Myocyte (in vitro differentiated cells): ENCODE results near the gene MALT1. TPM values are rescaled to one million over a fixed set of nuclear protein-coding genes. Genes with fewer than 3 reads are reported as not detected.
A peak's percentile ranks its signal among the peaks of the same experiment; 100 is the strongest.
"Not testable (repeated sequence)": the region's sequence is repeated elsewhere in the genome, so short reads cannot be mapped to it uniquely, and the experiment has no call there.

Experiments used
- DNase-seq: peaks from one replicate; pipeline ENCODE4 v3.0.0-alpha.2; 2012; ENCODE audit warnings: low read depth
- polyA plus RNA-seq: library from polyadenylated mRNA; unstranded; fragments of >200 nt; gene quantifications from one replicate; pipeline ENCODE4 v1.2.1, GENCODE V29; 2012; ENCODE audit warnings: missing spikeins
- total RNA-seq: library from RNA; depleted of rRNA; stranded (reverse); fragments of >200 nt; gene quantifications from 2 replicates; pipeline ENCODE4 v1.2.3, GENCODE V29; 2014

Gene MALT1
- 20.9 and 22.9 TPM in 2 replicates for total RNA-seq
- polyA plus RNA-seq: 5.9 TPM

DNA sequence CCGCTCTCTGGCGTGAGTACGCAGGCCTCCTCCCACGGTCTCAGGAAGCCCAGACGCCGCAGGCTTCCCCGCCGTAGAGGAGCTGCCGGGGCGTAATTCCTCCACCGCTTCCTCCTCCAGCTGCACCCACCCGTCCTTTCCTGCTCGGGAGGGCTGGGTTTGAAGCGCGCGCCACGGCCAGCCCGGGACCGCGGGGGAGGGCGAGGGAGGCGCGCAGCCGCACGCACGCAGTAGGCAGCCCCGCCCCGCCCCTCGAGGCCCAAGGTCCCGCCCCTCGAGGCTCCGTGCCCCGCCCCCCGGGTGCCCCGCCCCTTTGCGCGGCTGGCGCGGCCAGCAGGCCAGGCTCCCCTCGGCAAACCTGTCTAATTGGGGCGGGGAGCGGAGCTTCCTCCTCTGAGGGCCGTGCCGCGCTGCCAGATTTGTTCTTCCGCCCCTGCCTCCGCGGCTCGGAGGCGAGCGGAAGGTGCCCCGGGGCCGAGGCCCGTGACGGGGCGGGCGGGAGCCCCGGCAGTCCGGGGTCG, at the start of gene MALT1:
MALT1 (plus strand) TSS at position 355 of the 521 bp plus-strand sequence. CDS start 179 bp downstream, outside the sequence.
- DNase-seq: peak; percentile 91

DNA sequence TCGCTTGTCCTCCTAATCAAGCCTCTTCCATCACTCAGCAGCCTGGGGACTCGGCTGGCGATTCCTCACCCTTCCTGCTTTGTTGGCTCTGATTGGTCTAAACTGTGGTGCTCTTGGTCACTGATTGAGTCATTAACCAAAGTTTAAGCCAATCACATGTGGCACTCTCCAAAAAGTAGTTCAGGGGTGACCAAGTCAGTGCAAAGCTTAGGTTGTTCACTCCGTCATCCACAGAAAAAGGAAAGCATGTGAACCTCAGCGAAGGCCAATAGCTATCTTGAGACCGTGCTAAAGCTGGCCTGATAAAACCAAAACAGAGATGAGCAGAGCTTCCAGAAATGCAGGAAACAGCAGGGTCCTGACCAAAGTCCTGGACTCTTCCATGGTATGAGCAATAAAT, 47.3 kb upstream of the MALT1 start:
- DNase-seq: no peak

DNA sequence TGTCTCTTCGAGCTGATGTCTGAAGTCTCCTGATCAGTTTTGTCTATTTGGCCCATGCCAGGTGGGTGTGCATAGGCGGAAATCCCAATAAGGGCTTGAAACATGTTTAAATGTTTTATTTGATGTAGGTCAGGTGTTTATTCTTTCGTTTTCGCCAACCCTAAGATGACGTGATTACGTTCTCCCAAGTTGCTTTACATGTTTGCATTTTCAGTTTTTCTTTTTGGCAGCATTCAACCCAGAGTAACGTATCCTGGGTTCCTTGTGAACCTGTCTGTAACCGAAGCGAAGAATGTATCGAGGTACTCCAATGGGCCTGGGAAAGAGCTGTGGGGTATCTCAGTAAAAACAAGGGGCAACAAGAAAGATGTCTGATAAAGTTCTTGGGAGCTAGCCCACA, 45.4 kb upstream of the MALT1 start:
- DNase-seq: no peak

DNA sequence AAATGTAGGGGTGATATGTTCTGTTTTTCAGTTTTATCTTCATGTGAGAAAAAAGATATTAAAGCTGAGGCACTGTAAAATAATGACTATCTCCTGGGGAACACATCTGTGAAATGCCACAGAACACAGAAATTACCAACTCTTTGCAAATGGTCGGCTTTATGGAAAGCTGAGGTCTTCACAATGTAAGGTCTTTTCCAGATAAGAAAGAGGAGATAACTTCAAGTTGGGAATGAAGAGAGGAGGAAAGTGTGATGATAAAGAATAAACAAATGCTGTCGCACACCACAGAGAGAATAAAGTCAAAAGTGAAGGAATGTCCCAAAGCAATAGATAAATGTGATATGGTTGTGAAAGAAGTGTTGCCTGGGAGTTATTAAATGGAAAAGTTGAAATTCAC, 41.2 kb upstream of the MALT1 start:
- no peak for DNase-seq

DNA sequence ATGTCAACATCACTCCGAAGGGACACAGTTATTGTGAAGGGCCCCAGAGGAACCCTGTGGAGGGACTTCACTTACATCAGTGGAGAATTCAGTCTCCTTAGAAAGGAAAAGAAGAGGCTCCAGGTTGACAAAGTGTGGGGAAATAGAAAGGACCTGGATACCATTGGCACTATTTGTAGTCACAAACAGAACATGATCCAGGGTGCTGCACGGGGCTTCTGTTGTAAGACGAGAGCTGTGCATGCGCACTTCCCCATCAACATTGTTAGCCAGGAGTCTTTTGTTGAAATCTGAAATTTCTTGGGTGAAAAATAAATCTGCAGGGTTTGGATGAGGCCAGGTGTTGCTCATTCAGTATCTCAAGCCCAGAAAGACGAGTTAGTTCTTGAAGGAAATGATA, 40.0 kb upstream of the MALT1 start:
- no peak for DNase-seq

GRCh38 chr18:58632552-58632951, 38.7 kb upstream of the MALT1 start:
- DNase-seq: no peak

- DNase-seq: no peak
Observed at GRCh38 chr18:58633874-58634273, 37.4 kb upstream of the MALT1 start.

GRCh38 chr18:58635891-58636290, 35.4 kb upstream of the MALT1 start:
- peak; percentile 44 for DNase-seq

- DNase-seq: no peak
Observed at GRCh38 chr18:58637197-58637596, 34.1 kb upstream of the MALT1 start.

GRCh38 chr18:58637946-58638345, 33.3 kb upstream of the MALT1 start:
- no peak for DNase-seq

- no peak for DNase-seq
Observed at GRCh38 chr18:58638441-58638840, 32.8 kb upstream of the MALT1 start.

GRCh38 chr18:58639237-58639636, 32.0 kb upstream of the MALT1 start:
- no peak for DNase-seq

DNA sequence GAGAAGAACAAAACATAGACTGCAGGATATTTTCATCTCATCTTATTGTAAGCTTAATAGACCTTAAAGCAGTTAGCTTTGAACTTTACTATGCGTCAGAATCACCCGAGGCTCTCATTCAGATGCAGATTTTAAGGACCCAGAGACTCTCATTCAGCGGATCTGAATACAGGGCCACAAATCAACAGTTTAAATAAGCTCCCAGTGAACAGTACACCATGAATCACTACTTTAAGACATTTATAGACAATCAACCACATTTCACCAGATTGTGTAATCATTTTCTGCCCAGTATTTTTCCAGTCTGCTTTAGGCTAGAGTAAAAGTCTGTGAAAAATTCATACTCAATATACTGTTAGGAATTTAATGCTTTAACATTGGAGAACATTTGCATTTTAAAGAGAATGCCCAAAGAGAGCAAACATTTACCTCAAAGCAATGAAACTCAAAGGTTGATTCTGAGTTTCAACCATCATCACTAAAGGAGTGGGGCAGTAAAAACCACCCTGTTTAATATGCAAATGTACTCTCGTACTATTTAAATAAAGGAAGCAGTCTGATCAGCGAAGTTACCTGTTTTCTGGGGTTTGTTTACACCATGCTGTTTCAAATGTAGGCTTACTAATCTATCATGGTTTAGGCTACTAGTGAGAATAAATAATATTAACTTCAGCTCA, 31.4 kb upstream of the MALT1 start:
- peak; percentile 36 for DNase-seq

DNA sequence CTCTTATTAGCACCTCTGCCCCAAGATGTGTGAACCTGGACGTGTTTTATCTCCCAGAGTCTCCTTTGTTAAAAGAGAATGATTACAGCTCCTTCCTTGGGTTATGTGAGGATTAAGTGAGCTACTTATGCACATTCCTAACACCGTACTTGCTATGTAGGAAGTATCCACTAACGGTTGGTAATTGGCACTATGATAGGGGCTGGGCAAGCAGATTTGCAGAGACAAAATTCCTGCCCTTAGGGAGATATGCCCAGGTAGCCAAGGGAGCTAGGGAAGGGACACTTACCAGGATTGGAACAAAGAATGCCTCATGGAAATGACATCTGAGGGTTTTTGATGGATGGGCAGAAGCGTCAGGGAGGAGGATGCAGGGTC, 30.8 kb upstream of the MALT1 start:
- no peak for DNase-seq

DNA sequence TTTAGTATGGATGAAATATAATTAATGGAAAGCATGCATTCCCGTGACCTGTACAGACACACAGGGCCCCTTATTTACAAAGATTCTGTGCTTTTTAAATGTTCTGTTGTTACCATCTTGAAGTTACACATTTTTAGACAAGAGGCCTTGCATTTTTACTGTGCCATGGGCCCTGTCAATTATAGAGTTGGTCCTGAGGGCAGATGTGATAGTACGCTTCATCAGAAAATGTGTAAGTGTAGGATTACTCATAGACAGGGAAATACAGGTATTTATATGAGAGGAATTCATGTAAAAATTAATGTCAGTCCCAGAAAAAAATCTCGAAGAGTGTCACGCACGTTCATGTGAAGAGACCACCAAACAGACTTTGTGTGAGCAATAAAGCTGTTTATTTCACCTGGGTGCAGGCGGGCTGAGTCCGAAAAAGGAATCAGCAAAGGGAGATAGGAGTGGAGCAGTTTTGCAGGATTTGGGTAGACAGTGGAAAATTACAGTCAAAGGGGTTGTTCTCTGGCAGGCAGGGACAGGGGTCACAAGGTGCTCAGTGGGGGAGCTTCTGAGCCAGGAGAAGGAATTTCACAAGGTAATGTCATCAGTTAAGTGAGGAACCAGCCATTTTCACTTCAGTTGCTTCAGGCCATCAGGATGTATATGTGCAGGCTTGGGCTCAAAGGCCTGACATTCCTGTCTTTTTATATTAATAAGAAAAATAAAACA, 30.2 kb upstream of the MALT1 start:
- no peak for DNase-seq

DNA sequence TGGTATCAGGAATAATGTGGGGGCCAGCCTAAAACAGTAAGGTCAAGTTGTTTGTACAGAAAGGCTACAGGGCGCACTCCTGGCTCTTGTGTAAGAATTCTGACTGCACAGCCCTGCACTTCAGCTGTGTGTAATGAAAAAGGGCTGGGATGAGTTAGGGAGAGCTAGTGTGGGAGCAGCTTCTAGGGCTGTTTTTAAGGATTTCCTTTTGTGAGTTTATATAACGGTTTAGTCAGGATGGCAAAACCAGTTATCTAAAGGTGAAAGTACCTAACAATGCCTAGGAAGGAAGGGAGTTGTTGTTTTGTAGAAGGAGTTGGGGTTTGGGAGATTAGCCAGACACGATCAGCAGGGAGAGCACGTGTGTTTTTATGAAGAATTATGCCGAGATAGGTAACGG, 27.7 kb upstream of the MALT1 start:
- DNase-seq: not testable (repeated sequence)

DNA sequence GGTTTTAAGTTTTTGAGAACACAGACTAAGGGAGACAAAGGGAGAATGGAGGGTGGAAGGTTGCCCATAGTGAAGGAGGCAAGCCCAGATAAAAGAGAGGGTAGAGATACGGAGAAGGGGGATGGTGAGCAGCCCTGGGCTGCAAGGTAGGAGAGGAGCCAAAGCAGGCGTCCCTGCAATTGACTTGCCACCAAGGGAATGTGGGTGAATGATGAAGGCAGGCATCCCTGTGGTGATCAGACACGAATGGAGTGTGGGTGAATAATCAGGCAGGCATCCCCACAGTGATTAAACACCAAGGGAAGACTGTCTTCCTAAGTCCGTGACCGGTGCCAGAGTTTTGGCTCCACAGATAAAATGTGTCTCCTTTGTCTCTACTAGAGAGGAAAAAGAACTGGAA, 25.9 kb upstream of the MALT1 start:
- DNase-seq: peak; percentile 81

- no peak for DNase-seq
Observed at GRCh38 chr18:58646334-58646862, 24.9 kb upstream of the MALT1 start.

- DNase-seq: peak; percentile 37
Observed at GRCh38 chr18:58649966-58650816, 21.1 kb upstream of the MALT1 start.

DNA sequence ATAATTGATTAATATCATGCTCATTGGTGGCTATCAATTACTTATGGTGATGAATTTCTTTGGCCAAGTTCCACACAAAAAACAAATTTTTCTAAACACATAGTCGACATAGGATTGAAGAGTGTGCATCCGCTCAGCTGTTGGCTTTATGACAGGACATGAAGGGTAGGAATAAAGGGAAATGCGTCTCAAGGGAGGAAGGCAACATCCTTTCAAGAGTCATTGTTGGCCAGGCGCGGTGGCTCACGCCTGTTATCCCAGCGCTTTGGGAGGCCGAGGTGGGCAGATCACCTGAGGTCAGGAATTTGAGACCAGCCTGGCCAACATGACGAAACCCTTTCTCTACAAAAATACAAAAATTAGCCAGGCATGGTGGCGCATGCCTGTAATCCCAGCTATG, 20.4 kb upstream of the MALT1 start:
- DNase-seq: not testable (repeated sequence)

GRCh38 chr18:58653144-58653722, 18.0 kb upstream of the MALT1 start:
- not testable (repeated sequence) for DNase-seq
